ENCODE data around the gene DNAJC6. TPM values are rescaled to one million over a fixed set of nuclear protein-coding genes. Genes with fewer than 3 reads are reported as not detected.

Gene DNAJC6
- total RNA-seq, 1 experiment from 2014 or later = 15.6 TPM

DNA sequence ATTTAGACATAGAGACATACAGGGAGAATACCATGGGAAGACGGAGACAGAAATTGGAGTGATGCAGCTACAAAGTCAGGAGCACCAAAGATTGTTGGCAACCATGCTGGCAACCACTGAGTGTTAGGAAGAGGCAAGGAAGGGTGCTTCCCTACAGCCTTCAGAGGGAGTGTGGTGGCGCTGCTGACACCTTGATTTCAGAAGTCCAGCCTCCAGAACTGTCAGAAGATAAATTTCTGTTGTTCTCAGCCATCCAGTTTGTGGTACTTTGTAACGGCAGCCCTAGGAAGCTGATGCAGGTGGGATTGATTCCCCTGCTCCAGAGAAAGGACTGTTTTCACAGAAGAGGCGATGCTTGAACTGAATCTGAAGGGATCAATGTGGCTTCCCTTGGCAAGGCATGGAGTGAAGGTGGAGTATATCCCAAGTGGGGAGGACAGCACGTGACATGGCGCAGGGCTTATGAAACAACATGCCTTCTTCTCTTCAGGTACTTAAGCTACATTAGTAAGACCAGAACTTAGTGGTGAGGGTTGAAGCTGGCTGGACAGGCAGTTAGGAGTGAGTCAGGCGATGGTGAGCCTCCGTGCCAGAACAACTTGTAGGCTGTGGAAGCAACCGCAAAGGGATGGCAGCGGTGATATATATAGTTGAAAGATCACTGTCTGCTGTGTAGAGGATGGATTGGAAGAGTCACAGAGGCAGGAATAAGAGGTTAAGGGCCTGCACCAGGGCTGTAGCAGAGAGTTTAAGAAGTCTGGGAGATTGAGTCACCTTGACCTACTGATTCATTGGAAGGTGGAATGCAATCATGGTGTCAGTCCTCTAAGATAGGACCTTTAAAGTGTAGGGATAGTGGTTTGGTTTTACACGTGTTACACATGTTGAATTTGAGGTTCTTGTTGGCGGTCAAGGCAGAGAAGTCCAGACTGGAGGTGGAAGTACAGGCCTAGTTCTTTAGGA is 113.2 kb downstream of the DNAJC6 start:
- Histone ChIP-seq H2AFZ (no peak overlapping the region), H4K20me1 (ENCODE audit: insufficient read depth) (no peaks in the 10 kb centered on the region), H3K9me3 (ENCODE audit: insufficient read depth, low read depth) (no peaks in the 10 kb centered on the region), H3K4me3 (peak overlapping the region; percentile 69), H3K4me2 (peak overlapping the region; percentile 85), H3K4me1 (replicated peaks; ENCODE audit: insufficient read depth) (peaks cover 67% of the 10 kb centered on the region), H3K27ac (peak overlapping the region; percentile 90), H3K79me2 (ENCODE audit: low read depth) (peaks cover 55% of the 10 kb centered on the region), H3K36me3 (ENCODE audit: low read depth) (peaks cover 28% of the 10 kb centered on the region), H3K27me3 (ENCODE audit: insufficient read depth, low read depth) (no peaks in the 10 kb centered on the region), H3F3A (ENCODE audit: insufficient read depth, low read depth) (peaks cover 34% of the 10 kb centered on the region), H3K9me2 (ENCODE audit: insufficient read depth) (no peaks in the 10 kb centered on the region)
- no TSS peak for BruUV-seq (replicated peaks)
- ChIA-PET POLR2A (ENCODE audit: unreplicated experiment) (interaction anchor here (0.6 to 0.8 kb wide), 2 partner anchors 12 kb away, joined by 7 to 8 read pairs; no protein-coding TSS in a partner anchor), CTCF (interaction anchor here (0.7 to 1.0 kb wide), 4 partner anchors 14 to 207 kb away, joined by 3 read pairs; no protein-coding TSS in a partner anchor)
- no peak for TF ChIP-seq EZH2 (IDR thresholded peaks at IDR 0.05; ENCODE audit: low read depth)
- TF ChIP-seq, protein P1, sequence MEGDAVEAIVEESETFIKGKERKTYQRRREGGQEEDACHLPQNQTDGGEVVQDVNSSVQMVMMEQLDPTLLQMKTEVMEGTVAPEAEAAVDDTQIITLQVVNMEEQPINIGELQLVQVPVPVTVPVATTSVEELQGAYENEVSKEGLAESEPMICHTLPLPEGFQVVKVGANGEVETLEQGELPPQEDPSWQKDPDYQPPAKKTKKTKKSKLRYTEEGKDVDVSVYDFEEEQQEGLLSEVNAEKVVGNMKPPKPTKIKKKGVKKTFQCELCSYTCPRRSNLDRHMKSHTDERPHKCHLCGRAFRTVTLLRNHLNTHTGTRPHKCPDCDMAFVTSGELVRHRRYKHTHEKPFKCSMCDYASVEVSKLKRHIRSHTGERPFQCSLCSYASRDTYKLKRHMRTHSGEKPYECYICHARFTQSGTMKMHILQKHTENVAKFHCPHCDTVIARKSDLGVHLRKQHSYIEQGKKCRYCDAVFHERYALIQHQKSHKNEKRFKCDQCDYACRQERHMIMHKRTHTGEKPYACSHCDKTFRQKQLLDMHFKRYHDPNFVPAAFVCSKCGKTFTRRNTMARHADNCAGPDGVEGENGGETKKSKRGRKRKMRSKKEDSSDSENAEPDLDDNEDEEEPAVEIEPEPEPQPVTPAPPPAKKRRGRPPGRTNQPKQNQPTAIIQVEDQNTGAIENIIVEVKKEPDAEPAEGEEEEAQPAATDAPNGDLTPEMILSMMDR (conservative IDR thresholded peaks at IDR 0.05) = no peak
- intact Hi-C loops (cut with micrococcal nuclease; ENCODE audit: unreplicated experiment) = loop anchor here (5.0 kb wide), 3 partner anchors 115 to 1080 kb away; partner anchors contain the start of gene DNAJC6
- DNase-seq = peak in 1 of 2 experiments; percentile 37

DNA sequence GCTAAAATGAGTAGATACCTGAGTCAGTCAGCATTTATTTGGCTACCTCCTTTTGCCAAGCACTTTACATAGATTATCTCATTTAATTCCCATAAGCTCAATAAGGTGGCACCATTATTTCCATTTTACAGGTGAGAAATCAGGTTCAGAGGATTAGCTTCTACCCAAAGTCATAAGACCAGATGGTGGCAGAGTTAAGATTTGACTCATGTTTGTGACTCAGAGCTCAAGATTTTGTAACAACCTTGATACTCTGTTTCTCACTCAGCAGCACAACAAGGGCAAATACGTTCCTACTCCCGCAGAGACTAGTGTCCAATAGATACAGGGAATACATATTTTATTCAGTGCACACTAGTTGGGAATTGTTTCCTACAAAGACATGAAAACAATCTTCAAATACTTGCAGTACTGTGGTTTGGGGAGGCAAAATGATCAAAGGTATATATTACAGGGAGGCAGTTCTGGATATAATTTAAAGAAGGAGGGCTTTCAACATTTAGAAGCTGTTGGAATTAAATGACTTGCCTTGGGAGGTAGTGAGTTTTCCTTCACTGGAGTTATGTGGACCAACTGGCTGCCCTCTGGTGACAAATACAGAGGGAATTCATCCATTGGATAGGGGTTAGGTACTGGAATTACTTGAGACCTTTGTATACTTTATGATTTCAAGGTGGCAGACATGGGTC is 114.7 kb downstream of the DNAJC6 start:
- H3K4me1 ChIP-seq (replicated peaks; ENCODE audit: insufficient read depth) = peaks cover 54% of the 10 kb centered on the region

More for the DNA sequence above, 114.7 kb downstream of the DNAJC6 start:
- peak overlapping the region; percentile 21; the same call in 1 of the 2 replicates for H3K4me3 ChIP-seq
- H4K20me1 ChIP-seq (ENCODE audit: insufficient read depth) = no peaks in the 10 kb centered on the region
- POLR2A ChIA-PET (ENCODE audit: unreplicated experiment) = interaction anchor here (0.6 to 0.7 kb wide), 5 partner anchors 10 to 151 kb away, joined by 4 to 27 read pairs (median 6); no protein-coding TSS in a partner anchor
- peaks cover 55% of the 10 kb centered on the region for H3K79me2 ChIP-seq (ENCODE audit: low read depth)
- peaks cover 28% of the 10 kb centered on the region for H3K36me3 ChIP-seq (ENCODE audit: low read depth)
- intact Hi-C loops (cut with micrococcal nuclease; ENCODE audit: unreplicated experiment) = loop anchor here (1.0 to 5.0 kb wide), 7 partner anchors 43 to 1082 kb away; partner anchors contain the start of gene DNAJC6
- CTCF ChIA-PET = interaction anchor here (0.9 to 1.3 kb wide), 2 partner anchors 11 to 35 kb away, joined by 3 to 5 read pairs; no protein-coding TSS in a partner anchor
- DNase-seq = peak; percentile 32 to 91
- peaks cover 35% of the 10 kb centered on the region for H3F3A ChIP-seq (ENCODE audit: insufficient read depth, low read depth)
- no TSS peak for BruUV-seq (replicated peaks)
- no peaks in the 10 kb centered on the region for H3K9me2 ChIP-seq (ENCODE audit: insufficient read depth)
- peak overlapping the region; percentile 85 for H3K4me2 ChIP-seq
- TF ChIP-seq, protein P1 (conservative IDR thresholded peaks at IDR 0.05) = no peak
- TF ChIP-seq EZH2 (IDR thresholded peaks at IDR 0.05; ENCODE audit: low read depth) = no peak
- no peaks in the 10 kb centered on the region for H3K27me3 ChIP-seq (ENCODE audit: insufficient read depth, low read depth)
- H3K9me3 ChIP-seq (ENCODE audit: insufficient read depth, low read depth) = no peaks in the 10 kb centered on the region
- no peak overlapping the region for H2AFZ ChIP-seq
- H3K27ac ChIP-seq = peak overlapping the region; percentile 90
